Lung microvascular endothelial cell (primary cell): ENCODE data around the gene CTDSPL. TPM values are rescaled to one million over a fixed set of nuclear protein-coding genes. Genes with fewer than 3 reads are reported as not detected.
"Not testable (repeated sequence)": the region's sequence is repeated elsewhere in the genome, so short reads cannot be mapped to it uniquely, and the experiment has no call there.

Experiments
- DNase-seq, 2 donors: peaks; one replicate each; pipeline versions ENCODE4 v3.0.0 to v3.0.0-alpha.2; 2010; ENCODE audit warnings: low read depth in 2 of 2
- total RNA-seq: library from RNA; depleted of rRNA; stranded (reverse); fragments of >200 nt; gene quantifications from 2 replicates; pipeline ENCODE4 v1.2.1, GENCODE V29; 2014

Gene CTDSPL
- total RNA-seq, 1 donor from 2014 or later, result 206 TPM

DNA sequence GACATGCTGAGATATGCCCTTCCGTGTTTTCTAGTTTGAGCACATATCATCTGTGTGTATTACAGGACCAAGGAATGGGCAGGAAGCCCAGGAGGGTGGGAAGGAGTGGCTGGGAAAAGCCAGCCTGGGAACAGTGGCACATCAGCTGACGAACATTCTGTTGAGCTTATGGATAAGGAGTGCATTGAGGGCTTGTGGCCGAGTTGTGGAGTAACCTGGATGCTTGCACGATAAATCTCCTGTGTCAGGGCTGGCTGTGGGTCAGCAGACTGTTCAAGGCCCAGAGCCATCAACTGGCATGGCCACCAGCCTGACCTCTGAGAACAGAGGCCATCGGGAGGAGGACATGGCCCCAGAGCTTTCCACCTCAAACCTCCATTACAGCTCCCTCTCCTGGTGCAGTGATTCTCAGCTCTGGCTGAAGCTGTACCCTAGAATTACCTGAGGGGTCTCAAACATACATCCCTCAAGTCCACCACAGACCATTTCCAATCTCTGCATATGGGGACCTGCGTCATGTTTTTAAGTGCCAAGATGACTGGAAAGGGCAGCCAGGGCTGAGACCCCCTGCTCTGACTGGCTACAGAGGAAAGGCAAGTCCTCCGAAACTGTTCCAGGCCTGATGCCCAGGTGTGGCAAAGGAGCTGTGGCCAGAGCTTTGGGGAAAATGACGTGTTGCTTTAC, 124.1 kb downstream of the CTDSPL start:
- DNase-seq, result no peak

GRCh38 chr3:37986479-37987314, 125.0 kb downstream of the CTDSPL start:
- no peak for DNase-seq

GRCh38 chr3:37987315-37987697, 125.6 kb downstream of the CTDSPL start:
- no peak for DNase-seq

- DNase-seq, result no peak
These were observed 126.1 kb downstream of the CTDSPL start for GRCh38 chr3:37987751-37988179.

DNA sequence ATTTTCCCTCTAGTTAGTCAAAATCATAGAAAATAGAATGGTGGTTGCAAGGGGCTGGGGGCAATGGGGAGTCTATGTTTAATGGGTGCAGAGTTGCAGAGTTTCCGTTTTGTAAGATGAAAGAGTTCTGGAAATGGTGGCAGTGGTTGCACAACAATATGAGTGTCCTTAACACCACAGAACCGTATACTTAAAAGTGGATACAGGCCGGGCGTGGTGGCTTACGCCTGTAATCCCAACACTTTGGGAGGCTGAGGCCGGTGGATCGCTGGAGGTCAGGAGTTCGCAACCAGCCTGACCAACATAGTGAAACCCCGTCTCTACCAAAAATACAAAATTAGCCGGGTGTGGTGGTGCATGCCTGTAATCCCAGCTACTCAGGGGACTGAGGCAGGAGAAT, 126.7 kb downstream of the CTDSPL start:
- not testable (repeated sequence) for DNase-seq

GRCh38 chr3:37988931-37989525, 127.3 kb downstream of the CTDSPL start:
- no peak for DNase-seq

- no peak for DNase-seq
These were observed 128.3 kb downstream of the CTDSPL start for GRCh38 chr3:37989821-37990480.

DNA sequence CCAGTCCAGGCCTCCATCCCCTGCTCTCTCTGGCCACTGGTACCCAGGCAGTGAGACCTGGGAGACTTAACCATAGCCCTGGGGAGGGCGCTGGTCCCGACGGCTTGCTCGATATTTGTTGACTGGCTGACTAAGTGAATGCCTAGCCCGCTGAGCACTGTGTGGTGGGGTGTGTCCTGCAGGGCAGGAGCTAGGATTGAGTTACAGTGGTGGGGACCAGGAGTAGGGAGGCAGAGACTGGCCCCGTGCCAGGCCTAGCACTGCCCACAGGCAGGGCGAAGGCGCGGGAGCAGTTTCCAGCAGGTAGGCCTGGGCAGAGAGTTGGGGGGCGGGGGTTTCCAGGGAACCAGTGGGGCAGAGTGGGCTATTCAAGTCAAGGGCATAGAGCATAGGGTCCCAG, 128.8 kb downstream of the CTDSPL start, which contains the start of gene VILL:
VILL (plus strand) TSS at position 260 of the 400 bp plus-strand sequence. CDS start 2,887 bp downstream, outside the sequence.
- no peak for DNase-seq

DNA sequence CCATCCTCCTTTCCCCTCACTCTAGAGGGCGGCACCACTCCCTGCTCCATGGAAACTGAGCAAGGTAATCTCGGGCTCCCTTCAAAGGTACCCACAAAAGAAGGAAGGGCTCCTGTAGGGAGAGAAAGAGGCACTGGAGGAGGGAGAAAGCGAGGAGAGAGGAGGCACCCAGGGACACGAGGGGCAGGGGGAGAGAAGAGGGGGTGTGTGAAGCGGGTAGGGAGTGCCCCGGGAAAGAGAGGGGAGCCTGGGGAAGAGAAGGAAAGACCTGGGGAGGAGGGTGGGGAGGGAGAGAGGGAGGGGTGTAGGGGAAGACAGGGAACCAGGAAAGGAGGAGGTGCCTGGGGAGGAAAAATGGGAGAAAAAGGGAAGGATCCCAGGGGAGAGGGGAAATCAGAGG, 129.4 kb downstream of the CTDSPL start:
- DNase-seq, result no peak

DNA sequence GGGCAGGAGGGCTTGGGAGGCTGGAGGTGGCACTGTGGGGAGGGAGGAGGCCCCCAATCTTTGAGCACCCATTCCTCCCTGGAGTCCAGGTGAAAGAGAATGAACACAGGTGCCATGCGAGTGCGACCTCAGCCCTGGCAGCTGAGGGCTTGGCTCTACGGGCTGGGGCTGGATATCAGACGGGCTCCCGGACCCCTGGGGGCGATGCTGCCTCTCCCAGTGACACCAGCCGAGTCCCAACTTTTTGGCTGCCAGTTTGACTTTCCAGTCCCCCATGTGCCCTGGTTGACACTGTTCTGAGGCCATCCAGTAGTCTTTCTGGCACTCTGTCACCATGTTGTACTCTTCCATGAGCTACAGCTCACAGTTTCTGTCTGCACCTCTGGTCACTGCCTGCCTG, 130.1 kb downstream of the CTDSPL start:
- no peak for DNase-seq

- DNase-seq, result no peak
These were observed 130.8 kb downstream of the CTDSPL start for GRCh38 chr3:37992271-37993066.

DNA sequence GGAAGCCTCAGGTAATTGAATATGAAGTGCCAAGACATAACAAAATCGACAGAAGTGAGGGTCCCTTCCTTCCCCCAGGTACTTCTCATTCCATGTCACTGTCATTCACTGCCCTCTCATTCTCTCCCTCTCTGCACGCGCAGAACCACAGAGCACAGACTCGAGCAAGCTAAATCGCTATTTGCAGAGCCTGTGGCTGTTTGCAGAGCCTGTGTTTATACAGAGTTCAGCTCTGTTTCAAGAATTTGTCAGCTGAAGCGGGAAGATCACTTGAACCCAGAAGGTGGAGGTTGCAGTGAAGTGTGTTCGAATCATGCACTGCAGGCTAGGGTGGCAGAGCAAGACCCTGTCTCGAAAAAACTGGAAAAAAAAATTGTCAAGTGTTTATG, 131.4 kb downstream of the CTDSPL start:
- no peak for DNase-seq

DNA sequence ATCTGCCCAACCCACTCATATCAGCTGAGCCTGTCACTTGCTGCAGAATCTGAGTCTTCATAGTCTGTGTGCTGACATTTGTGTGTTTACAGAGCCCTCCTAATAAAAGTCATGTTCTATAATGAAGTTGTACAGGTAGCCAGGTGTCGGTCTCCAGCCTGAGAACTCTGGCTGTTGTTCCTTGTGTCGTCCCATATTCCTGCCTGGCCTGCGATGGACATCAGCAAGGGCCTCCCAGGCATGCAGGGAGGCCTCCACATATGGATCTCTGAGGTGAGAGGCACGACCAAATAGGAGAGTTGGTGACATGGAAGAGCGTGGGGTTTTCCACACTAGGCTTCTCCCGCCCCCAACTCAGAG, 131.8 kb downstream of the CTDSPL start:
- no peak for DNase-seq

DNA sequence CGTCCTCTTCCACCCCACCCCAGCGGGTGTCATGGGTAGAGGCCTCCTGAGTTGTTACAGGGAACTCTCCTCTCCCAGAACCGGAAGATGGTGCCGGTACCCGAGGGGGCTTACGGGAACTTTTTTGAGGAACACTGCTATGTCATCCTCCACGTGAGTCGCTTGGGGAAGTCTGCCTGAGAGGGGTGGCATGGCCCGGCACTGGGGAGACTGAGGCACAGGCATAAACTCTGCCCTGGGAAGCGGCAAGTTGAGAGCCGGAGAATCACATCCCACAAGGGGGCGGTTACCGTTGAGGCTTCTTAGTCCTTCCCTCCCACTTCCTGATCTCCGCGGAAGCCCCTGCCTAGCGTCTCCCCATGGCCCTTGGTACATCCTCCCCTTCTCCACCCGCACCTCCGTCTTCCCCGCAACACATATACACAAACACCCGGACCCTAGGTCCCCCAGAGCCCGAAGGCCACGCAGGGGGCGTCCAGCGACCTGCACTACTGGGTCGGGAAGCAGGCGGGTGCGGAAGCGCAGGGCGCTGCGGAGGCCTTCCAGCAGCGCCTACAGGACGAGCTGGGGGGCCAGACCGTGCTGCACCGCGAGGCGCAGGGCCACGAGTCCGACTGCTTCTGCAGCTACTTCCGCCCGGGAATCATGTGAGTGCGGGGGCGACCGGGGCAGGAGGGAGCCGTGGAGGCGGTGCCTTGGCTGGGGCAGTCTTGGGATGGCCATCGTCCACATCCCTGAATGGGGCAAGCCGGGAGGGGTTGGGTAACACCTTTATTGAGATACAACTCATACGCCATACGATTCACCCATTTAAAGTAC, 132.3 kb downstream of the CTDSPL start:
- peak; percentile 60 to 80 for DNase-seq

GRCh38 chr3:37994639-37994972, 132.9 kb downstream of the CTDSPL start:
- no peak for DNase-seq

DNA sequence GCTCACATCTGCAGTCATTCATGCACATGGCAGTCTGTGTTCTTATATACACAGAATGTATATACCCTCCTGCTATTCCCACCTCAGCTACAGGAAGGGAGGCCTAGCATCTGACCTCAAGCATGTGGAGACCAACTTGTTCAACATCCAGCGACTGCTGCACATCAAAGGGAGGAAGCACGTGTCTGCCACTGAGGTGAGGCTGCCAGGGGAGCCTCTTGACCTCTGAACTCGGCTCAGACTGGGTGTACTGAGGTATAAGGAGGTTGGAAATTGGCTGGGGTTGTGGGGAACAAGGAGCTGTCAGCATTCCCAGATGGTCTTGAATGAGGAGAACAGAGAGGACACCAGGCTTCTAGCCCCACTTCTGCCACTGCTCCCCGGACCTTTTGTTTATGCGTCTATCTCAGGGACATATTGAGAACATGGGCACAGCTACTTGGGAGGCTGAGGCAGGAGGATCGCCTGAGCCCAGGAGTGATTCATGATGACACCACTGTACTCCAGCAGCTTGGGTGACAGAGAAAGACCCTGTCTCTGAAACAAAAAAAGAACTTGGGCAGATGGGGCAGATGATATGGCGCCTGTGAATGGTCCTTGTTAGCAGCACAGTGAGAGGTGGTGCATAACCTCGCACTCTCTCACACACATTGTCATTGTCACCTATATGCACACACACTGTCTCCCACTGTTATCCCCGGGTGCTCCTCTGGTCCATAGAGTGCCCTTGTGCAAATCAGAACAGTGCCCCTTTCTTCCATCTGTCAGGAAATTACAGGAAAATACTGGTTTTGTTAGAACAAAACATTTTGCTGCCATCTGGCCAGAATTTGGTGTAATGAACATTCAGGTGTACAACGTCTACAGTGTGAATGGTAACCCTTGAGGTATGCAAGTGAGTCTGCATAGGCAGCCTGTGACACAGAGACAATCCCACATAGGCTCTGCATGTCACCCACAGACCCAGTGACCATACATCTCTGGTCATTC, 134.3 kb downstream of the CTDSPL start:
- DNase-seq, result no peak

GRCh38 chr3:37996785-37997301, 135.2 kb downstream of the CTDSPL start:
- peak; percentile 83 to 87 for DNase-seq

DNA sequence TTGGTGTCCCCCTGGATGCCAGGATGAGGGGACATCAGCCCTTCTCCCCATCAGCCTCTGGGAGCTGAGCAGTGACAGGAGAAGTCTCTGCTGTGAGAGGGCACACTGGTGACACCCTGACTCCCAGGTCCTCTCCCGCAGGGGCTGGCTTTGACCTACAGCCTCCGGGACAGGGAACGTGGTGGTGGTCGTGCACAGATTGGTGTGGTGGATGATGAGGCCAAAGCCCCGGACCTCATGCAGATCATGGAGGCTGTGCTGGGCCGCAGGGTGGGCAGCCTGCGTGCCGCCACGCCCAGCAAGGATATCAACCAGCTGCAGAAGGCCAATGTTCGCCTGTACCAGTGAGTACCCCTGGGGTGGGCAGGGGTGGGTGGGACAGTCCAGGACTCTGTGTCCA, 135.7 kb downstream of the CTDSPL start:
- no peak for DNase-seq

DNA sequence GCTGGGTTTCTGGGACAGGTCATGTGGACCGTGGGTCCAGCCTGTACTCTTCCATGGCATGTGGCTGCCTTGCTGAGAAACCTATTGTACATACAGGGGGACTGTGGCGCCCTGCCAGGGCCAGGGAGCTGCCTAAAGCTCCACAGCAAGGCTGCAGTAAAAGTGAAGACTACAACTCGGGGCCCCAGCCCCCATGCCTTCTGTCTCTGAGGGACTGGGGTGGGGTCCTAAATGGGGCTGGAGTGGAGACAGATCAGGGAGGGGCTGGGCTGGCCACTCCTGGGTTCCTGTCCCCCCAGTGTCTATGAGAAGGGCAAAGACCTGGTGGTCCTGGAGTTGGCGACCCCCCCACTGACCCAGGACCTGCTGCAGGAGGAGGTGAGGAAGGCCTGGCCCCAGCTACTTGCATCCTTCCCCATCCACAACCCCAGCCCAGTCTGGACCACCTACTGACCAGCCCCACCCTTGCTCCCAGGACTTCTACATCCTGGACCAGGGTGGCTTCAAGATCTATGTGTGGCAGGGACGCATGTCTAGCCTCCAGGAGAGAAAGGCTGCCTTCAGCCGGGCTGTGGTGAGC, 136.2 kb downstream of the CTDSPL start:
- no peak for DNase-seq
